Stimulated activated CD4-positive, alpha-beta T cell treated with anti-CD3 and anti-CD28 coated beads, TNF-alpha, amount 100 ng/mL, for 24 hours (primary cell): Measurements from ENCODE around the gene MAP3K1.
"Not testable (repeated sequence)": the region's sequence is repeated elsewhere in the genome, so short reads cannot be mapped to it uniquely, and the experiment has no call there.

Experiments
- DNase-seq, 3 experiments: peaks; one replicate each; pipeline ENCODE4 v3.0.0-alpha.2; 2020; ENCODE audit warnings: low read depth in 3 of 3

The MAP3K1 gene

GRCh38 chr5:56814963-56815657, at the start of gene MAP3K1:
Gene MAP3K1, plus strand, starts transcription at chr5:56815549. Its CDS starts 25 bp downstream, at chr5:56815574.
- DNase-seq: peak; percentile 56 to 73 (median 71)

GRCh38 chr5:56766926-56767325, 48.4 kb upstream of the MAP3K1 start:
- DNase-seq: no peak

GRCh38 chr5:56769875-56770604, 45.3 kb upstream of the MAP3K1 start:
- DNase-seq: no peak

GRCh38 chr5:56772767-56773166, 42.6 kb upstream of the MAP3K1 start:
- DNase-seq: no peak

GRCh38 chr5:56774957-56775356, 40.4 kb upstream of the MAP3K1 start:
- no peak for DNase-seq

- not testable (repeated sequence) for DNase-seq
Measured at GRCh38 chr5:56776212-56776846, 39.0 kb upstream of the MAP3K1 start.

GRCh38 chr5:56783261-56783660, 32.1 kb upstream of the MAP3K1 start:
- no peak for DNase-seq

- no peak for DNase-seq
Measured at GRCh38 chr5:56786346-56786745, 29.0 kb upstream of the MAP3K1 start.

- no peak for DNase-seq
Measured at GRCh38 chr5:56791396-56791795, 24.0 kb upstream of the MAP3K1 start.

GRCh38 chr5:56798521-56798920, 16.8 kb upstream of the MAP3K1 start:
- no peak for DNase-seq

- no peak for DNase-seq
Measured at GRCh38 chr5:56800186-56800585, 15.2 kb upstream of the MAP3K1 start.

GRCh38 chr5:56801256-56801655, 14.1 kb upstream of the MAP3K1 start:
- DNase-seq: no peak

GRCh38 chr5:56802205-56802604, 13.1 kb upstream of the MAP3K1 start:
- DNase-seq: no peak

- DNase-seq: no peak
Measured at GRCh38 chr5:56803025-56803424, 12.3 kb upstream of the MAP3K1 start.

GRCh38 chr5:56803894-56804293, 11.5 kb upstream of the MAP3K1 start:
- DNase-seq: no peak

GRCh38 chr5:56807679-56808078, 7.7 kb upstream of the MAP3K1 start:
- DNase-seq: no peak

- DNase-seq: no peak
Measured at GRCh38 chr5:56808211-56808610, 7.1 kb upstream of the MAP3K1 start.

GRCh38 chr5:56810826-56811225, 4.5 kb upstream of the MAP3K1 start:
- no peak for DNase-seq

GRCh38 chr5:56812110-56812509, 3.2 kb upstream of the MAP3K1 start:
- no peak for DNase-seq

GRCh38 chr5:56813302-56813701, 2.0 kb upstream of the MAP3K1 start:
- DNase-seq: no peak

- DNase-seq: peak in 1 of 3 experiments; percentile 16
Measured at GRCh38 chr5:56814361-56814962, 887 bp upstream of the MAP3K1 start.
